SK-N-SH (cell line): Measurements from ENCODE around the gene IDH3B. TPM values are rescaled to one million over a fixed set of nuclear protein-coding genes. Genes with fewer than 3 reads are reported as not detected.

Source experiments
- CTCF ChIA-PET: fragments of 300-600, 350-600 bp; formaldehyde crosslinking; extraction: SDS; loops from one replicate; lab custom pipeline; 2021; lab: Yijun Ruan, JAX
- POLR2A ChIA-PET: fragments of 350-600 bp; sonication (Branson Sonifier 250); formaldehyde crosslinking; extraction: SDS; loops from one replicate; lab custom pipeline; 2020; ENCODE audit warnings: antibody characterized with exemption, inconsistent platforms; lab: Yijun Ruan, JAX
- DNase-seq: peaks from one replicate; pipeline ENCODE4 v3.0.0; 2012
- H2AFZ ChIP-seq: fragments of 200-600 bp; sonication (generic); 2 replicates; pipeline ENCODE4 v1.8.1; 2016; ENCODE audit warnings: antibody characterized with exemption, mild to moderate bottlenecking, low read depth
- H3F3A ChIP-seq: fragments of 200-600 bp; sonication (generic); replicated peaks from 2 replicates; pipeline ENCODE3; 2016; ENCODE audit warnings: antibody characterized with exemption, mild to moderate bottlenecking; ENCODE audit not compliant: insufficient read depth
- H3K27ac ChIP-seq, 2 experiments: fragments of 200-500 bp in 1 of 2; fragments of 200-600 bp in 1 of 2; sonication (Bioruptor generic) in 1 of 2; sonication (generic), shearing (Covaris generic) in 1 of 2; 2 replicates each; pipeline versions ENCODE4 v1.5.1 to v1.6.1; 2014 to 2016; ENCODE audit warnings: low read depth in 2 of 2, inconsistent platforms in 1 of 2, low read length in 1 of 2, mild to moderate bottlenecking in 1 of 2, mixed read lengths in 1 of 2
- H3K27me3 ChIP-seq: fragments of 200-600 bp; sonication (generic), shearing (Covaris generic); 2 replicates; pipeline ENCODE4 v1.6.1; 2016; ENCODE audit warnings: mixed run types; ENCODE audit not compliant: insufficient read depth
- H3K36me3 ChIP-seq, 2 experiments: fragments of 200-500 bp in 1 of 2; fragments of 200-600 bp in 1 of 2; sonication (Bioruptor generic) in 1 of 2; sonication (generic) in 1 of 2; replicated peaks in 1 of 2; 2 replicates each; pipeline versions ENCODE3 to v1.5.1; 2014 to 2016; ENCODE audit warnings: low read length in 1 of 2, mild to moderate bottlenecking in 1 of 2; ENCODE audit not compliant: insufficient read depth in 2 of 2, control insufficient read depth in 1 of 2
- H3K4me1 ChIP-seq, 2 experiments: fragments of 200-500 bp in 1 of 2; fragments of 200-600 bp in 1 of 2; sonication (Bioruptor generic) in 1 of 2; sonication (generic), shearing (Covaris generic) in 1 of 2; 2 replicates each; pipeline versions ENCODE4 v1.5.1 to v1.6.1; 2014 to 2016; ENCODE audit warnings: low read depth in 1 of 2, low read length in 1 of 2, mixed run types in 1 of 2; ENCODE audit not compliant: insufficient read depth in 2 of 2, control insufficient read depth in 1 of 2
- H3K4me2 ChIP-seq: fragments of 200-600 bp; sonication (generic), shearing (Covaris generic); 2 replicates; pipeline ENCODE4 v1.6.1; 2017; ENCODE audit warnings: mixed run types
- H3K4me3 ChIP-seq, 2 experiments: fragments of 200-500 bp in 1 of 2; fragments of 200-600 bp in 1 of 2; sonication (Bioruptor generic) in 1 of 2; sonication (generic), shearing (Covaris generic) in 1 of 2; 2 replicates each; pipeline versions ENCODE4 v1.5.1 to v1.8.1; 2014 to 2016; ENCODE audit warnings: low read depth in 2 of 2, inconsistent platforms in 1 of 2, low read length in 1 of 2, mild to moderate bottlenecking in 1 of 2, mixed read lengths in 1 of 2, moderate library complexity in 1 of 2
- H3K79me2 ChIP-seq: fragments of 200-600 bp; sonication (generic); 2 replicates; pipeline ENCODE4 v1.8.1; 2017; ENCODE audit warnings: mild to moderate bottlenecking; ENCODE audit not compliant: insufficient read depth
- H3K9ac ChIP-seq: fragments of 200-600 bp; sonication (generic); 2 replicates; pipeline ENCODE4 v1.6.1; 2017; ENCODE audit warnings: mixed run types
- H3K9me2 ChIP-seq: fragments of 200-600 bp; sonication (generic); 2 replicates; pipeline ENCODE4 v1.6.1; 2017; ENCODE audit warnings: mixed run types
- H3K9me3 ChIP-seq: fragments of 200-600 bp; sonication (generic); 2 replicates; pipeline ENCODE4 v1.6.1; 2017; ENCODE audit warnings: mixed run types, mild to moderate bottlenecking, moderate library complexity
- H4K20me1 ChIP-seq: fragments of 200-600 bp; sonication (generic); 2 replicates; pipeline ENCODE4 v1.6.1; 2017; ENCODE audit warnings: mild to moderate bottlenecking, mixed run types; ENCODE audit not compliant: insufficient read depth
- EP300 ChIP-seq, 2 experiments: IDR thresholded peaks; 2 replicates each; pipeline versions ENCODE4 v1.4.0 to v1.6.1; 2012; ENCODE audit warnings: borderline replicate concordance in 1 of 2, low read depth in 1 of 2, low read length in 1 of 2
- FOSL2 ChIP-seq: IDR thresholded peaks from 2 replicates; pipeline ENCODE4 v1.4.0; 2012; ENCODE audit warnings: low read depth, mild to moderate bottlenecking, moderate library complexity, borderline replicate concordance
- FOXJ3 ChIP-seq: sonication (generic); formaldehyde crosslinking; IDR thresholded peaks from 2 replicates; pipeline ENCODE4 v1.5.1; 2020; ENCODE audit warnings: mild to moderate bottlenecking, missing genetic modification reagents
- GABPA ChIP-seq: IDR thresholded peaks from 2 replicates; pipeline ENCODE4 v1.4.0; 2012; ENCODE audit warnings: low read depth, mild to moderate bottlenecking
- MXI1 ChIP-seq: IDR thresholded peaks from 2 replicates; pipeline ENCODE4 v1.6.1; 2012; ENCODE audit warnings: mild to moderate bottlenecking, low read depth, low read length, improper control_type of control experiment
- NRF1 ChIP-seq: IDR thresholded peaks from 2 replicates; pipeline ENCODE4 v1.6.1; 2012; ENCODE audit warnings: low read depth, mild to moderate bottlenecking, low read length
- POLR2AphosphoS5 ChIP-seq: IDR thresholded peaks from 2 replicates; pipeline ENCODE4 v1.6.1; 2012; ENCODE audit warnings: low read depth, low read length
- RCOR1 ChIP-seq: fragments of 150-350 bp; IDR thresholded peaks from 2 replicates; pipeline ENCODE4 v1.6.1; 2017; ENCODE audit warnings: antibody characterized with exemption, low read length
- SIN3A ChIP-seq: IDR thresholded peaks from 2 replicates; pipeline ENCODE4 v1.6.1; 2012; ENCODE audit warnings: low read depth, mild to moderate bottlenecking, low read length, moderate library complexity, borderline replicate concordance
- TEAD4 ChIP-seq: IDR thresholded peaks from 2 replicates; pipeline ENCODE4 v1.4.0; 2012; ENCODE audit warnings: mild to moderate bottlenecking, borderline replicate concordance; ENCODE audit not compliant: insufficient read depth
- YY1 ChIP-seq: IDR thresholded peaks from 2 replicates; pipeline ENCODE4 v1.4.0; 2012; ENCODE audit warnings: low read depth, mild to moderate bottlenecking
- WGBS: methylation state at CpG from one replicate; pipeline ENCODE4 v1.1.6; 2017; ENCODE audit warnings: low lambda C conversion rate; 5-methylcytosine and 5-hydroxymethylcytosine counted together
- polyA plus RNA-seq, 3 experiments: library from polyadenylated mRNA; depleted of rRNA; stranded (reverse); fragments of >200 nt; gene quantifications; 2 replicates each; pipeline ENCODE4 v1.2.3, GENCODE V29; 2012
- TF ChIP-seq, protein P1 (sequence below): fragments of 150-350 bp; IDR thresholded peaks from 2 replicates; pipeline ENCODE4 v1.6.1; 2016; ENCODE audit warnings: mild to moderate bottlenecking, low read depth, low read length
- TF ChIP-seq, protein P2 (sequence below): IDR thresholded peaks from 2 replicates; pipeline ENCODE4 v1.4.0; 2012; ENCODE audit warnings: low read depth
- TF ChIP-seq, protein P3 (sequence below): fragments of 150-350 bp; IDR thresholded peaks from 2 replicates; pipeline ENCODE4 v1.6.1; 2017; ENCODE audit warnings: antibody characterized with exemption, low read length, low read depth, borderline replicate concordance

IDH3B gene
- polyA plus RNA-seq, 1 of the 3 experiments (the other 2 are of a cell fraction), result 233 TPM

DNA sequence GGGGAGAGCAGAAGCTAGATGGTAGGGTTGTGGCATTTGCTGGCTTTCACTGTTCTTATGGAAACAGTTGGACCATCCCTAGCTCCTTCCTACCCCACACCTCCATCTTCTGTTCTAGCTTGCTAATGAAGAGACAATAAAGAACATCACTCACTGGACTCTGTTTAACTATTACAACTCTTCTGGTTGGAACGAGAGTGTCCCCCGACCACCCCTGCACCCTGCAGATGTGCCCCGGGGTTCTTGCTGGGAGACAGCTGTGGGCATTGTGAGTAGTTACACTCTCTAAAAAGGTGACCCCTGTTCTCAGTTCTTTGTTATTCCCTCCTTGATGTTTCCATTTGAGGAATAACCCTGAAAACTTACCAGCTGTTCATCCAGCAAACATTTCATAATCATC, 51.9 kb downstream of the IDH3B start:
- H3K4me2 ChIP-seq, result no peak overlapping the region
- H2AFZ ChIP-seq, result no peak overlapping the region
- WGBS, result 8% methylated on average over 3 of the region's 3 CpGs
- no peak for DNase-seq
- no peaks in the 10 kb centered on the region; the same call in 1 of the 2 replicates for H3K9me3 ChIP-seq
- H3K4me1 ChIP-seq, result no peaks in the 10 kb centered on the region
- H3F3A ChIP-seq, result no peaks in the 10 kb centered on the region
- H3K27me3 ChIP-seq, result no peaks in the 10 kb centered on the region; the same call in 1 of the 2 replicates
- H3K9me2 ChIP-seq, result no peaks in the 10 kb centered on the region
- no peaks in the 10 kb centered on the region for H3K36me3 ChIP-seq
- POLR2A ChIA-PET, result no interaction called here
- no peak for TF ChIP-seq POLR2AphosphoS5
- H3K27ac ChIP-seq, result no peak overlapping the region
- CTCF ChIA-PET, result interaction anchor here (1.1 to 1.5 kb wide), 3 partner anchors 12 to 92 kb away, joined by 3 to 4 read pairs (median 3); no protein-coding TSS in a partner anchor
- no peak overlapping the region for H3K4me3 ChIP-seq
- H4K20me1 ChIP-seq, result no peaks in the 10 kb centered on the region
- H3K79me2 ChIP-seq, result no peaks in the 10 kb centered on the region
- H3K9ac ChIP-seq, result no peak overlapping the region

DNA sequence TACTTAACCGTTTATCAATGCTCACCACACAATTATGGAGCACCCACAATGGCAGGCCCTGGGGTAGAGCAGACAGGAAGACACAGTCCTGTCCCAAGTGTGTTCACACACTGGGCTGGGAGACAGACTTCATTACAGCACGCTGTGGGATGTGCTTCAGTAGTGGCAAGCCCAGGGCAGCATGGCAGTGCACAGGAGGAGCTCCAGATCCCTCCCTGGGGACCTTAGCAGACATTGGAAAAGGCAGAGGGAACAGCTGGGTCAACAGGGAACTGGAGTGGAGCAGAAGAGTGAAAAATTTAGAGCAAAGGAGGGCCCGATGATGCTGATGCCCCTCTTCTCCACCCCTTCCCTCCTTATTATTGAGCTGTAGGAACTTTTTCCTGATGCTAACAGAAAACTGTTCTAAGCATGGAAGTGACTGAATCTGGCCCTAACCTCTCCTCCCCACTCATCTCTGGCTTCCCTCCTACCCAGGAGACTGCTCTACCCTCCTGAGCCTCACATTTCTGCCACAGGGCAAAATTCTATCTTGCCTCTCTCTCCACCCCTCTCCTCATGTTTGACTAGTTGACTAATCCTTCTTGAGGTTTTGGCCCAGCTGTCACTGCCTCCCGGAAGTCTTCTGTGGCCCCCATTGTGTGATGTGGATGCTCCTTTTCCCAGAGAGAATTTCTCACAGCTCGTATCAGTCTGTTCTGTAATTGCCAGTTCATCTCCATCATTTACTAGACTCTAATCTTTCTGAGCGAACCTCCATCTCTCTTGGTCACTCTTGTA, 52.9 kb downstream of the IDH3B start:
- TF ChIP-seq, protein P1, sequence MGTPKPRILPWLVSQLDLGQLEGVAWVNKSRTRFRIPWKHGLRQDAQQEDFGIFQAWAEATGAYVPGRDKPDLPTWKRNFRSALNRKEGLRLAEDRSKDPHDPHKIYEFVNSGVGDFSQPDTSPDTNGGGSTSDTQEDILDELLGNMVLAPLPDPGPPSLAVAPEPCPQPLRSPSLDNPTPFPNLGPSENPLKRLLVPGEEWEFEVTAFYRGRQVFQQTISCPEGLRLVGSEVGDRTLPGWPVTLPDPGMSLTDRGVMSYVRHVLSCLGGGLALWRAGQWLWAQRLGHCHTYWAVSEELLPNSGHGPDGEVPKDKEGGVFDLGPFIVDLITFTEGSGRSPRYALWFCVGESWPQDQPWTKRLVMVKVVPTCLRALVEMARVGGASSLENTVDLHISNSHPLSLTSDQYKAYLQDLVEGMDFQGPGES, result no peak
- TF ChIP-seq MXI1, result no peak
- no peak for TF ChIP-seq NRF1
- no peak for TF ChIP-seq GABPA
- TF ChIP-seq YY1, result no peak
- no peak for TF ChIP-seq FOSL2
- H2AFZ ChIP-seq, result no peak overlapping the region
- H3K9me3 ChIP-seq, result peaks cover 5% of the 10 kb centered on the region; the same call in 1 of the 2 replicates
- H4K20me1 ChIP-seq, result no peaks in the 10 kb centered on the region
- H3K4me1 ChIP-seq, result no peaks in the 10 kb centered on the region
- H3K27ac ChIP-seq, result no peak overlapping the region
- no peaks in the 10 kb centered on the region; the same call in 1 of the 2 replicates for H3K27me3 ChIP-seq
- no peak for DNase-seq
- ChIA-PET CTCF (interaction anchor here (1.1 to 1.2 kb wide), 2 partner anchors 13 to 89 kb away, joined by 4 to 5 read pairs; no protein-coding TSS in a partner anchor), POLR2A (no interaction called here)
- H3K4me2 ChIP-seq, result no peak overlapping the region
- H3K79me2 ChIP-seq, result no peaks in the 10 kb centered on the region
- H3K9me2 ChIP-seq, result no peaks in the 10 kb centered on the region
- 15% methylated on average over 6 of the region's 6 CpGs for WGBS
- no peak overlapping the region for H3K9ac ChIP-seq
- no peaks in the 10 kb centered on the region for H3K36me3 ChIP-seq
- H3K4me3 ChIP-seq, result no peak overlapping the region
- no peaks in the 10 kb centered on the region for H3F3A ChIP-seq

DNA sequence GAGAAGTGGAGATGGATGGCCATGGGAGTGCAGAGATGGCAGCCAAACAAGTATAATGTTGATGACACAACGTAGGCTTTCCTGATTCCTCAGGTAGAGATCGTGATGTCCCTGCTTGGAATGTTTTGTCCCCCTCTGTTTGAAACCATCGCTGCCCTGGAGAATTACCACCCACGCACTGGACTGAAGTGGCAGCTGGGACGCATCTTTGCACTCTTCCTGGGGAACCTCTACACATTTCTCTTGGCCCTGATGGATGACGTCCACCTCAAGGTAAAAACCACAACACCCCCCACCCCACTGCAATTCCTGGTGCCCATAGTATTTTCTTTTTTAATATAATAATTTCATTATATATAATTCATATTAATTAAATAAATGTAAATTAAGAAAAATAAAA, 53.7 kb downstream of the IDH3B start:
- H3K4me2 ChIP-seq, result no peak overlapping the region
- H3K4me1 ChIP-seq, result no peaks in the 10 kb centered on the region
- H2AFZ ChIP-seq, result no peak overlapping the region
- peaks cover 5% of the 10 kb centered on the region; the same call in 1 of the 2 replicates for H3K9me3 ChIP-seq
- DNase-seq, result no peak
- no peaks in the 10 kb centered on the region for H3K79me2 ChIP-seq
- no peaks in the 10 kb centered on the region for H3F3A ChIP-seq
- 37% methylated on average over 6 of the region's 6 CpGs for WGBS
- H4K20me1 ChIP-seq, result no peaks in the 10 kb centered on the region
- H3K4me3 ChIP-seq, result no peak overlapping the region
- H3K9ac ChIP-seq, result no peak overlapping the region
- H3K36me3 ChIP-seq, result no peaks in the 10 kb centered on the region
- H3K9me2 ChIP-seq, result no peaks in the 10 kb centered on the region
- ChIA-PET POLR2A (no interaction called here), CTCF (interaction anchor here (1.2 to 1.5 kb wide), 2 partner anchors 20 to 88 kb away, joined by 3 to 5 read pairs; no protein-coding TSS in a partner anchor)
- H3K27me3 ChIP-seq, result no peaks in the 10 kb centered on the region; the same call in 1 of the 2 replicates
- no peak overlapping the region for H3K27ac ChIP-seq
- TF ChIP-seq SIN3A (no peak), EP300 (IDR thresholded peaks at IDR 0.05; ENCODE audit: borderline replicate concordance in 1 of 2, low read depth in 1 of 2, low read length in 1 of 2) (no peak), FOXJ3 (CRISPR knock-in tag) (no peak), TEAD4 (no peak), RCOR1 (no peak), YY1 (no peak)
- TF ChIP-seq, protein P2, sequence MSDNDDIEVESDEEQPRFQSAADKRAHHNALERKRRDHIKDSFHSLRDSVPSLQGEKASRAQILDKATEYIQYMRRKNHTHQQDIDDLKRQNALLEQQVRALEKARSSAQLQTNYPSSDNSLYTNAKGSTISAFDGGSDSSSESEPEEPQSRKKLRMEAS, result no peak
- TF ChIP-seq, protein P3, sequence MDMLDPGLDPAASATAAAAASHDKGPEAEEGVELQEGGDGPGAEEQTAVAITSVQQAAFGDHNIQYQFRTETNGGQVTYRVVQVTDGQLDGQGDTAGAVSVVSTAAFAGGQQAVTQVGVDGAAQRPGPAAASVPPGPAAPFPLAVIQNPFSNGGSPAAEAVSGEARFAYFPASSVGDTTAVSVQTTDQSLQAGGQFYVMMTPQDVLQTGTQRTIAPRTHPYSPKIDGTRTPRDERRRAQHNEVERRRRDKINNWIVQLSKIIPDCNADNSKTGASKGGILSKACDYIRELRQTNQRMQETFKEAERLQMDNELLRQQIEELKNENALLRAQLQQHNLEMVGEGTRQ, result no peak
- TF ChIP-seq, protein P1, result no peak
